HUES48 (cell line): ENCODE results near the gene PROX1.

ENCODE experiments used
- H3K27ac ChIP-seq: one replicate; pipeline ENCODE4 v1.7.0; 2013; ENCODE audit warnings: low read depth, low read length, inconsistent platforms
- H3K27me3 ChIP-seq: 2 replicates; pipeline ENCODE4 v1.6.1; 2013; ENCODE audit warnings: mild to moderate bottlenecking, low read length; ENCODE audit not compliant: control insufficient read depth, insufficient read depth
- H3K36me3 ChIP-seq: 2 replicates; pipeline ENCODE4 v1.6.1; 2013; ENCODE audit warnings: low read length; ENCODE audit not compliant: control insufficient read depth, insufficient read depth
- H3K4me1 ChIP-seq: 2 replicates; pipeline ENCODE4 v1.6.1; 2013; ENCODE audit warnings: mild to moderate bottlenecking, low read length; ENCODE audit not compliant: control insufficient read depth, insufficient read depth
- H3K4me3 ChIP-seq: 2 replicates; pipeline ENCODE4 v1.5.1; 2013; ENCODE audit warnings: mild to moderate bottlenecking, low read depth, low read length
- H3K9ac ChIP-seq: 2 replicates; pipeline ENCODE4 v1.6.1; 2013; ENCODE audit warnings: mild to moderate bottlenecking, low read depth, low read length, moderate library complexity
- H3K9me3 ChIP-seq: 2 replicates; pipeline ENCODE4 v1.6.1; 2013; ENCODE audit warnings: low read length; ENCODE audit not compliant: control insufficient read depth, insufficient read depth

Gene PROX1

DNA sequence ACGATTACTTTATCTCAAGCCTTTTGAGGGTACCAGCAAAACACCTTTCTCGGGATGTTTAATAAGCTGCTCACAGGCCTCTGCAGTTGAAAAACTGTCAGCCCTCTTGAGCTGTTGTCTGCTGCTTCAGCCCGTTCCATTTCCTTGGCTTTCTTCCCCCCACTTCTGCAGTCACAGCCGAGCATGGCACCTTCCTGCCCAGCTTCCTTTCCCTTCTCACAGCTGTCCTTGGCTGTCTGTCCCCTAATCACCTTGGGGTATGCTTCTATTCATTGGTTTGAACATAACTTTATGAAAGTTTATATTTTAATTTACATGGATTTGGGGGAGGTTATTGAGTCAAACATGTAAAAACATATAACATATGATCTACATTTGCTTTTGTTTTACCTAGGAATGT lies 6.9 kb upstream of the PROX1 start:
- H3K9ac ChIP-seq, result no peak overlapping the region
- no peaks in the 10 kb centered on the region for H3K9me3 ChIP-seq
- H3K27me3 ChIP-seq, result peaks cover 98% of the 10 kb centered on the region
- H3K4me1 ChIP-seq, result peaks cover 74% of the 10 kb centered on the region
- no peaks in the 10 kb centered on the region for H3K36me3 ChIP-seq
- peak overlapping the region; percentile 71 for H3K4me3 ChIP-seq
- H3K27ac ChIP-seq, result no peak overlapping the region

DNA sequence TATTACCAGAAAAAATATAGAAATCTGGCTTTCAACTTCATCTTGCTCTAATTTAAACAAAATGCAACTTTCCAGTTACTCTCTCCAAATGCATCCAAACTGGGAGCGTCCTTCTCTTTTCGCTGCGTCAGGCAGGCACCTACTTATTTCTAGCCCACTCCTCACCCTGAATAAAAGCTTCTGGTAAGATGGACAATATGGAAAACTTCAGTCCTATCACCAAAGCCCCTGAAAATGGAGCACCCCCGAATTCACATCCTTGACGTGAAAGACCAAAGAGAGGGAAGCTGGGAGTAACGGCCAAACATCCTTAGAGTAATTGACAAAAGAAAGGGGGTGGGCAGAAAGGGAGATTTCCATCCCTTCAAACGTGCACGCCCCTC lies 5.5 kb upstream of the PROX1 start:
- Histone ChIP-seq H3K4me1 (peaks cover 78% of the 10 kb centered on the region), H3K9ac (no peak overlapping the region), H3K36me3 (no peaks in the 10 kb centered on the region), H3K4me3 (peak overlapping the region; percentile 71), H3K27ac (no peak overlapping the region), H3K27me3 (peaks cover 97% of the 10 kb centered on the region), H3K9me3 (no peaks in the 10 kb centered on the region)

GRCh38 chr1:213982672-213983492 lies 4.9 kb upstream of the PROX1 start:
- no peak overlapping the region for H3K9ac ChIP-seq
- H3K9me3 ChIP-seq, result no peaks in the 10 kb centered on the region
- peak overlapping the region; percentile 71 for H3K4me3 ChIP-seq
- no peaks in the 10 kb centered on the region for H3K36me3 ChIP-seq
- peaks cover 91% of the 10 kb centered on the region for H3K27me3 ChIP-seq
- H3K4me1 ChIP-seq, result peaks cover 74% of the 10 kb centered on the region
- H3K27ac ChIP-seq, result no peak overlapping the region

DNA sequence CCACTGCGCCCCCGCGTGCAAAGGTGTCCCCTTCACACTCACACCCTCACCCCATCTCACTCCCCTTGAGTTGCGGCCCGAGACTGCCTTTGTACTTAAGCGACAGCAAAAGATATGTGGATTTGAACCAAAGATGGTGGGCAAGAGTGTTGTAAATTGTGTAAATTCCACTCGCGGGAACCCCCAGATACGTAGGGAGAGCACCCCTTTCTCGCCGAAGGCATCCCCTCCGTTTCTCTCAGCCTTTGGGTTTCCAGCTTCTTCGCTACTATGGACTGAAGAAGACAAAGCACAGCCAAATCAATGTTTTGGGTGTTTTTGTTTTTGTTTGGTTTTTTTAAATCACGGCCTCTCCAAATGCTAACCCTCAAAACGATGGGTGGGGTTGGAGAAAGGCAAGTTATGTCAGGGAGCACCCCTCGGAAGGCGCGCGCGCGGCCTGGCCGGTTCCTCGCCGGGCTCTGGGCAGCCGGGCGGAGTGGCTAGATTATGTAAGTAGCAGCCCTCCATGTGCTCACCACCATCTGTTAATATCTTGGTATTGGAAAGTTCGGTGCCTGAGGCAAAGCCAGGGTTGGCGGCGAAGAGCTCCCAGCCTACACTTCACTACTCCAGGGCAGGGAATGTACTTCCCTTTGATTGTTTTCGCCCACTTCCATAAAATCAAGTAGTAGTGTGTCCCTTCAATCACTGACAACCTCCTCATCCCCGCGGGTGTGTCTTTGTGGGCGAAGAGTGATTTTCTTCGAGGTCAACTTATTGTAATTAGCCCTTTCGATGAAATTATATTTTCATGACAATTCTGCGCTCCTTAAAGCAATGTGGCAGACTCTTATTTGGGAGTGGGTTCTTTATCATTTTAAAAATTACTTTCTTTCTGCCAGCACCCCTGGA lies 4.0 kb upstream of the PROX1 start:
- Histone ChIP-seq H3K27ac (no peak overlapping the region), H3K4me3 (peak overlapping the region; percentile 71), H3K27me3 (peaks cover 83% of the 10 kb centered on the region), H3K9me3 (no peaks in the 10 kb centered on the region), H3K4me1 (peaks cover 66% of the 10 kb centered on the region), H3K36me3 (no peaks in the 10 kb centered on the region), H3K9ac (no peak overlapping the region)

DNA sequence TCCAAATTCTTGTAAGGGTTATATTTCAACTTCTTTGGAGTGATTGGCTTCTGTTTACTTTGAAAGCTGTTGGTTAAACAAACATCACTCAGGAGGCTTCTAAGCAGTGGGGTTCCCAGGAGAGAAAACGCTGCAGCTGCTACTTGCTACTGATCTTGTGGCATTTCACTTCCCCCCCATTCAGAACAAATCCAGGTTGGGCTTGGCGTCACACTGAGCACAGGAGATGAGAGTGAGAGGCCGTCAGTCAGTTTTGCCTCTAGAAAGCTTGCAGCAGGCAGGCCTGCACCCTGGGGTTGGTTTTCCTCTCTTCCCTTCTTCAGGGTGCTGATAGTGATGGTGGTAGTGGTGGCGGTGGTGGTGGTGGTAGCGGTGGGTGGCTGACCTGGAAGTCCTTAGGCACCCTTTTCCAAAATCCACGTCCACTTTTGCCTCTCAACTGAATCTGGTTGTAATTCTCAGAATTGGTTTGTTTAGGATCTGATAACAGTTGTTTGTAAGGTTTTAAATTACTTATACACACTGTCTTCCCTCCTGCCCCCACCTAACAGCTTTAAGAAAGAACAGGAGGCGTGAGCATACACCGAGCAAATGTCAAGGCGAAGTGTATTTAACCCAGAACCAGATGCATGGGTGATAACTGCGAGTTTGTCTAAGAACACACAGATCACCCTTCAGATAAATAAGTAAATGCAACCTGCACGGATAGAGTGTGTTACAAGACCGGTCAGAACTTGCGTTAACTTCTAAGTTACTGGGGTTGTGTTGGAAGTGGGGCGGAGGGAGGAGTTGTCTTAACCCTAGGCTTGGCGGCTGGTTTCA lies 3.2 kb upstream of the PROX1 start:
- H3K9ac ChIP-seq, result no peak overlapping the region
- no peaks in the 10 kb centered on the region for H3K9me3 ChIP-seq
- peaks cover 82% of the 10 kb centered on the region for H3K27me3 ChIP-seq
- peaks cover 58% of the 10 kb centered on the region for H3K4me1 ChIP-seq
- H3K36me3 ChIP-seq, result no peaks in the 10 kb centered on the region
- H3K4me3 ChIP-seq, result peak overlapping the region; percentile 71
- H3K27ac ChIP-seq, result no peak overlapping the region

- Histone ChIP-seq H3K27me3 (peaks cover 84% of the 10 kb centered on the region), H3K36me3 (no peaks in the 10 kb centered on the region), H3K27ac (no peak overlapping the region), H3K4me1 (peaks cover 65% of the 10 kb centered on the region), H3K4me3 (peak overlapping the region; percentile 52), H3K9ac (no peak overlapping the region), H3K9me3 (no peaks in the 10 kb centered on the region)
These were observed 2.4 kb upstream of the PROX1 start for GRCh38 chr1:213985209-213986019.

DNA sequence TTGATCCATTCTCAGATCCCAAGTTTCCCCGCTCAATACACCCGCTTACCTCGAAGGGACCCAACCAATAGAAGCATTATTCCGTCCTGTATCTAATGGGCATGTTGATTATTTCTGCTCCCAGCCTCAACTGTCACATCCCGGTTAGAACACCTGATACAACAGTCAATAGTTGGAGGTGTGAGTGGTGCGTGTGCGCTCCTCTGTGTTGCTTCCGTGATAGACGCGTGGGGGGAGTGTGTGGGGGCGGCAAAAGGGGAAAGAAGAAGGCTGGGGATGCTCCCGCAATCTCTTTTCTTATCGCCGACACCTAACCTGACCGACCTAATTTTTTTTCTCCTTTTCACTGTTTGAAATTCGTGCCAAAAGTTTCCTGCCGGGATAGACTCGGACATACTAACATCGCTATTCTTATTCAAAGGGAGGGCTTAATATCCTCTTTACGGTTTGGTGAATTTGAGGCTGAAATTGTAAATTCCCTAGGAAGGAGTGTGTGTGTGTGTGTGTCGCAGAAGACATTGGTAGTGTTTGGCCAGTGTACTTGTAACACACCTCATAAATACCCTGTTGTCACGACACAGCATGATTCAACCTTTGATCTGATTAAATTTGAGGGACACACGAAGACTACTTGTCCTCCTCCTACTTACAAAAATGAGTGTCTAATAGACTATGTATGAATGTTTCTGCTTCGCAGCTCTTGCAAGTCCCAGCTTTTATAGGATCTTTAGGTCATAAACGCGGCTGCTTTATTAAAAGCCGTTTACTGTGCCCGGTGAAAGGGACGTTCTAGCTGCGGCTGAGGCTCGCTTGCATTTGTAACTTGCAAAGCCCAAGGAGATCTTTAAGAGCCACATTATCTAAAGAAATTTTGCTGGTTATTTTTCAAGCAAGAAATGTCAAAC lies 1.5 kb upstream of the PROX1 start:
- H3K4me3 ChIP-seq, result peak overlapping the region; percentile 52
- H3K27ac ChIP-seq, result no peak overlapping the region
- peaks cover 63% of the 10 kb centered on the region for H3K4me1 ChIP-seq
- H3K36me3 ChIP-seq, result no peaks in the 10 kb centered on the region
- no peak overlapping the region for H3K9ac ChIP-seq
- H3K9me3 ChIP-seq, result no peaks in the 10 kb centered on the region
- H3K27me3 ChIP-seq, result peaks cover 84% of the 10 kb centered on the region

DNA sequence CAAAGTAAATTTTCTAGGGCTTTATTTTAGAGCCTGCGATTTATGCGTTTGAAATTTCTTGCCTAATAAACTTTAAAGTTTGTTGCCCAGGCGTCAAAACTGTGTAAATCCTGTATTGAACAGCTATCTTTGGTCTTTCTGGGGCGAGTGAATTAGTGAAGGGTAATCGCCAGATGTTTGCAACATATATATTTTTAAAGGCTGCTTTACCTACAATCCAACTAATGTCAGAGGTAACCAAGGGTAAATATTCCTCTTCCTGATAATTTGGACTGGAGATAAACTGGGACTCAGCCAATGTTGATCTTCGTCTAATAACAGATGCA lies 885 bp upstream of the PROX1 start:
- no peak overlapping the region for H3K27ac ChIP-seq
- H3K36me3 ChIP-seq, result no peaks in the 10 kb centered on the region
- H3K4me1 ChIP-seq, result peaks cover 60% of the 10 kb centered on the region
- H3K4me3 ChIP-seq, result peak overlapping the region; percentile 52
- H3K9ac ChIP-seq, result no peak overlapping the region
- H3K9me3 ChIP-seq, result no peaks in the 10 kb centered on the region
- H3K27me3 ChIP-seq, result peaks cover 84% of the 10 kb centered on the region

DNA sequence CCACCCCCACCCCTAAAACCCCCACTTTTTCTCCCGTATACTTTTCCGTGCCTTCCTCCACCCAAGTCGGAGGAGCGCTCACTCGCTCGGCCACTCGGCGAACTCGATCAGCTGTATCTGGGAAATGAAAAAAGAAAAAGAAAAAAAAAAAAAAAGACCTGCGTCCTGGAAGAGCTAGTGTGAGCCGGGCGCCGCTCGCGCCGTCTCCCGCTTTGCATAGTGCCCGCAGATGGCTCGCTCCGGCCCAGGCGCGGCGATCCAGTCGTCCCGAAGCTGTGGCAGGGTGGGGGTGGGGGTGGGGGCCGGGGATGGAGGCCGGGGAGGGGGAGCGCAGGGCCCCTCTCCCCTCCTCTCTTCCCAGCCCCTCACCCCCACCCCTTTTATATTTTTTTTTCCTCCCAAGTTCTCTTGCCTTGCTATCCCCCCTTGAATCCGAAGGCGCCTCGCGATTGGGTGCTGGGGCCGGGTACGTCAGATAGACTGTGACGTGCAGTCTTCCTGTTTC lies 299 bp upstream of the PROX1 start:
- H3K27ac ChIP-seq, result peak overlapping the region; percentile 69

More for the DNA sequence above, 299 bp upstream of the PROX1 start:
- Histone ChIP-seq H3K4me3 (peak overlapping the region; percentile 71), H3K4me1 (peaks cover 55% of the 10 kb centered on the region), H3K27me3 (peaks cover 84% of the 10 kb centered on the region), H3K9ac (no peak overlapping the region), H3K9me3 (no peaks in the 10 kb centered on the region), H3K36me3 (no peaks in the 10 kb centered on the region)
